Thoracic aorta (tissue), 2 donors: ENCODE measurements around the gene ISL2. TPM values are rescaled to one million over a fixed set of nuclear protein-coding genes. Genes with fewer than 3 reads are reported as not detected.

ENCODE experiments used
- ATAC-seq: fragments of 150-250 bp; one replicate; pipeline ENCODE4 v1.8.0; 2017; ENCODE audit warnings: low read depth; ENCODE audit not compliant: insufficient number of reproducible peaks, low FRiP score
- DNase-seq: peaks from one replicate; pipeline ENCODE4 v3.0.0-alpha.2; 2020; ENCODE audit warnings: low spot score
- H3K27ac ChIP-seq, 2 donors: fragments of 200-600 bp; sonication (generic); 1 replicate in 1 of 2; 2 replicates in 1 of 2; pipeline ENCODE4 v1.5.1; 2016; ENCODE audit warnings: mild to moderate bottlenecking in 2 of 2, moderate library complexity in 2 of 2
- H3K27me3 ChIP-seq: fragments of 200-600 bp; sonication (generic); replicated peaks from 2 replicates; pipeline ENCODE4 v1.6.0; 2016; ENCODE audit warnings: mild to moderate bottlenecking; ENCODE audit not compliant: insufficient read depth
- H3K36me3 ChIP-seq: fragments of 200-600 bp; sonication (generic); one replicate; pipeline ENCODE4 v1.5.1; 2016
- H3K4me1 ChIP-seq, 2 donors: fragments of 200-600 bp; sonication (generic); 1 replicate in 1 of 2; 2 replicates in 1 of 2; pipeline versions ENCODE4 v1.5.1 to v1.6.0; 2016; ENCODE audit warnings: low read depth in 2 of 2, mild to moderate bottlenecking in 1 of 2; ENCODE audit not compliant: control insufficient read depth in 1 of 2
- H3K4me3 ChIP-seq: fragments of 200-600 bp; sonication (generic); 2 replicates; pipeline ENCODE4 v1.5.1; 2016; ENCODE audit warnings: mild to moderate bottlenecking
- H3K9me3 ChIP-seq: fragments of 200-600 bp; sonication (generic); 2 replicates; pipeline ENCODE4 v1.5.1; 2016
- CTCF ChIP-seq: fragments of 200-600 bp; sonication (generic); IDR thresholded peaks from one replicate; pipeline ENCODE4 v1.5.1; 2019; ENCODE audit warnings: antibody characterized with exemption
- total RNA-seq, 2 donors: library from RNA; depleted of rRNA; stranded (reverse); fragments of >200 nt; gene quantifications; one replicate each; pipeline versions ENCODE4 v1.1.0 to v1.2.3, GENCODE V29; 2016

The ISL2 gene
- total RNA-seq, 2 donors from 2014 or later: not detected

GRCh38 chr15:76382987-76383728 is 46.6 kb downstream of the ISL2 start:
- TF ChIP-seq CTCF: no peak
- H3K4me1 ChIP-seq: no peaks in the 10 kb centered on the region
- no peak overlapping the region for H3K27ac ChIP-seq
- no peak for ATAC-seq
- DNase-seq: no peak
- no peaks in the 10 kb centered on the region for H3K27me3 ChIP-seq
- H3K9me3 ChIP-seq: no peaks in the 10 kb centered on the region
- no peak overlapping the region for H3K4me3 ChIP-seq
- H3K36me3 ChIP-seq: no peaks in the 10 kb centered on the region

- TF ChIP-seq CTCF: no peak
- H3K4me3 ChIP-seq: no peak overlapping the region
- DNase-seq (no peak), ATAC-seq (no peak)
- H3K4me1 ChIP-seq: no peaks in the 10 kb centered on the region
- no peaks in the 10 kb centered on the region for H3K9me3 ChIP-seq
- no peaks in the 10 kb centered on the region for H3K27me3 ChIP-seq
- H3K36me3 ChIP-seq: no peaks in the 10 kb centered on the region
- no peak overlapping the region for H3K27ac ChIP-seq
Measured at GRCh38 chr15:76384409-76384808, 47.8 kb downstream of the ISL2 start.

- Histone ChIP-seq H3K4me3 (no peak overlapping the region), H3K27me3 (no peaks in the 10 kb centered on the region), H3K4me1 (no peaks in the 10 kb centered on the region), H3K36me3 (no peaks in the 10 kb centered on the region), H3K27ac (no peak overlapping the region), H3K9me3 (no peaks in the 10 kb centered on the region)
- ATAC-seq: no peak
- no peak for TF ChIP-seq CTCF
- no peak for DNase-seq
Measured at GRCh38 chr15:76386178-76386577, 49.6 kb downstream of the ISL2 start.

GRCh38 chr15:76386926-76387325 is 50.4 kb downstream of the ISL2 start:
- H3K4me1 ChIP-seq: no peaks in the 10 kb centered on the region
- H3K27me3 ChIP-seq: no peaks in the 10 kb centered on the region
- ATAC-seq: no peak
- no peak for DNase-seq
- H3K9me3 ChIP-seq: no peaks in the 10 kb centered on the region
- H3K36me3 ChIP-seq: no peaks in the 10 kb centered on the region
- no peak overlapping the region for H3K27ac ChIP-seq
- no peak for TF ChIP-seq CTCF
- no peak overlapping the region for H3K4me3 ChIP-seq

- Histone ChIP-seq H3K27ac (no peak overlapping the region), H3K9me3 (no peaks in the 10 kb centered on the region), H3K4me3 (no peak overlapping the region), H3K27me3 (no peaks in the 10 kb centered on the region), H3K4me1 (no peaks in the 10 kb centered on the region), H3K36me3 (no peaks in the 10 kb centered on the region)
- DNase-seq (no peak), ATAC-seq (no peak)
- TF ChIP-seq CTCF: no peak
Measured at GRCh38 chr15:76390571-76390970, 54.0 kb downstream of the ISL2 start.
